Stimulated activated CD8-positive, alpha-beta memory T cell treated with anti-CD3 and anti-CD28 coated beads, Interleukin-7, amount 100 ng/mL, for 1 hour (primary cell): Measurements from ENCODE around the gene SYPL1.

ENCODE experiments used
- DNase-seq, 2 donors: peaks; one replicate each; pipeline ENCODE4 v3.0.0-alpha.2; 2020; ENCODE audit warnings: low read depth in 2 of 2

The SYPL1 gene

DNA sequence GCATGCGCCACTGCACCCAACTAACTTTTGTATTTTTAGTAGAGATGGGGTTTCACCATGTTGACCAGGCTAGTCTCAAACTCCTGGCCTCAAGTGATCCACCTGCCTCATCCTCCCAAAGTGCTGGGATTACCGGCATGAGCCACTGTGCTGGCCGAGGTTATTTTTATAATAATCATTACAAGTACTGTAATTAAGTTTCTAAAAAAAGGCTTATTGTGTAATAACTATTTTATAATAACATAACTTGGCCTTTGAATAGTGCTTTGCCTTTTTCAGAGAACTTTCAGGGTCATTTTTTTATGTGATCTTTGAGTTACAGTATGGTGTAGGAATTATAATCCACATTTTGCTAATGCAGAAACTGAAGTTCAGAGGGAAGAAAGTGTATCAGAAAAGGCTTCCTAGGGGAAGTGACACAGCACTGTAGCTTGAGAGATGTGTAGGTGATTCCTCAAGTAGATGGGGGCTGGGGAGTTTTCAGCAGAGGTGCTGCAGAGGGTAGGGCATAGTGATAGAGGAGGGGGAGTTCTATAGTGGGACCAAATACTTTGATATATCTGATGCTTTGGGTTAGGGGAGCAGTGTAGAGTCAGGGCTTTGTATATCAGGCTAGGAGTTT lies 9.2 kb upstream of the SYPL1 start:
- DNase-seq, result no peak

DNA sequence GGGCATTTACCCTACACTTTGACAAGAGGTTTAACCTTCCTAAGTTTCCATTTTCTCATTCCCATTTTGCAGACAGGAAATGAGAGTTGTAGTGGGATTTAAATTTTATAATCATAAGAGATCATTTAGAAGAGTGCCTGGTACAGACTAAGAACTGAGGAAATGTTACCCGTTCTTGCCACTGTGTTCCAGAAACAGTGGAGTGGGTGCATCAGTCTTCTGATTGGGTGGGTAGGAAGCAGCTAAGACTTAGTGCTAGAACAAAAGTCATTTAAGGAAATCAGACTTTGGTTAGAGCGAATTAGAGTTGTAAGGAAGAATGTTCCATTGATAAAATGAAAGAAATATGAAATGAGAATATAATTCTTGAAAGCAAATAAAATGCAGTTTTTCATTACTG lies 8.4 kb upstream of the SYPL1 start:
- no peak for DNase-seq

DNA sequence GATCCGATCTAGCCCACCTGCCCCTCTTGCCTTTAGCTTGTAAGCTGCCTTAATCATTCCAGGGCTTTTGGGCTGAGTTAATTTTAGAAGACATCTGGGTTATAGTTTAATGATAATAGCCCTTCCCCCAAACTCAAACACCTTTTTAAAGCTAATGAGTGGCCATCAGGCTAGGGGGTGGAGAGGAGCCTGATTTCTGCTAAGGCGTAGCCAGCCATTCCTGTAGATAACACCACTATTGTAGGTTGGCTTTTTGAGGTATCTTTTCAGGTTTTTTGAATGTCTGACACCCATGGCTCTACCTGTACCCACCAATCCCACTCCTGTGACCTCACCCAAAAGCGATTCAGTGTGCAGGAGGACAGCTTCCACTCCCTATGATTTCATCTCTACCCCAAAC lies 7.6 kb upstream of the SYPL1 start:
- DNase-seq, result no peak

GRCh38 chr7:106117786-106118544 lies 5.9 kb upstream of the SYPL1 start:
- no peak for DNase-seq

GRCh38 chr7:106116161-106116704 lies 4.1 kb upstream of the SYPL1 start:
- no peak for DNase-seq

DNA sequence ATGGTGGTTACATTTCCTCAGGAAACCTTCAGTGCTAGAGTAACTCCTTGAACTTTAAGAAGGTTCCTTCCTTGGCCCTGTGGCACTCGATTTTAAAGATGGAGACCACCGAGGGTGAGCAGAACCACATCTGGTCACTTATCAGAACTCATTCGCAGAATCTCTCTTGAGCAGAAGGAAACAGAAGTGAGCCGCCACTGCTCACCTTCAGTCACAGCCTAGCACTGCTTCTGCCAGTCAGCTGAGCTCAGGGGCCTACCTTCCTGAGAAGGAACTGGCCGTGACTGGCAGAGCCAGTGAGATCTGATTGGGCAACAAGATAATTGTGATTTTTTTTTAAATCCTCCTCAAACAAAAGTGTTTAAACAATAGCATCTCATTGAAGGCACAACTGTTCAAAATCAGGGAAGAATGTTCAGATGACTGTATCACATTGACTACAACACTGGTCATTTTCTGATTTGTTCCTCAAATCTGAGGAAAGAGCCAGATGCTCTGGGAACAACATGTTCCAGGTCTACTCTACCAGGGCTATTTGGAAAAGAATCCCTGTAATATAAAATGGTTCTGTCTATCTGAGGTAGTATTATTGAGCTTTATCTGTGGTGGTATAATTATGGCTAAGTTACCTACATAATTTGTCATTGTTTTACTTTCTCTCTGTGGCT lies 2.7 kb upstream of the SYPL1 start:
- DNase-seq, result no peak

GRCh38 chr7:106112972-106113421 lies 885 bp upstream of the SYPL1 start:
- DNase-seq, result no peak

- peak in 1 of 2 donors; percentile 4 for DNase-seq
Measured at GRCh38 chr7:106111655-106112117, 426 bp downstream of the SYPL1 start.

DNA sequence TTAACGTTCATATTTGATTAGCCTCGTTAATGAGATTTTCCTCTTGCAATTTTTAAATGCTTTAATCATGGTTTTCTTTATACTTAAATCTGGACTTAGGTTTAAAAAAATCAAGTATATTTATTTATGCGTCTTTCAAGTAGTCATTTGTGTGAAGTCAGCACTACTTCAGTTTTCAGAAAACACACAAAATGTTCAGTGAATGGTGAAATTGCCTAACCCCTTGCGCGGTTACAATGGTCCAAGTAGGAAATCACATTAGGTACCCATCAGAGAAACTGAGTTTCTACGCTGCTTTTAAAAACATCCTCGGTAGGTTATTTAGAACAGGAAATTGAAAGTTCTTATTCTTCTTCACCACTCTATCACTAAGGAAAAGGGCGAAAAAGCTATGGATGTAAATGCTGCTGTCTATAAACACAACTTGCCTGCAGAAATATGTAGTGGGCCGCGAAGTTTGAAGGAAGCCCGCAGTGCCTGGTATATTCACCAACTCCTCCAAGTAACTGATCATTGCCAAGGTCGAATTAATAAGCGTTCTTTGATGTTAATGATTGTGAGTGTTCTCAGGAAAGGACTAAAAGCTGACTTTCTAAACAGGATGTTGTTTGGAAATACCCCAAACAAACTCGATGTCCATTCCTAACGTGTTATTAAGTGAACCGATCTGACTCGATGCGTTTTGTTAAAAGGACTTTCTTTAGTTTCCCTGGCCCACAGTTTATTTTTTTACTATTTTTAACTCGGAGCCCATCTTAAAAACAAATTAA lies 1.0 kb downstream of the SYPL1 start:
- DNase-seq, result no peak

DNA sequence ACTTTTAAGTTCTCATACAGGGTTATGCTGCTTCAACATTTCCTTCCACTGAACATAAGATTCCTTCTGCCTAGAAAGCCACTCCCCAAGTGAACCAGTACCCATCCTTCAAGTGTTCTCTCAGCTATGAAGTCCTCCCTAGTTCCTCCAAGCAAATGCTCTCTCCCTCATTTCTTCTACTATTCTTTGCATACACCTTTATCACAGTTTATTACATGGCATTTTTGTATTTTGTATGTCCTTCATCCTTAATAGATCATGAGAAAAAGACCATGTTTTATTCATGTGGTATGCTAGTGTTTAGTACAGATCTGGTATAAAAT lies 1.9 kb downstream of the SYPL1 start:
- DNase-seq, result no peak

DNA sequence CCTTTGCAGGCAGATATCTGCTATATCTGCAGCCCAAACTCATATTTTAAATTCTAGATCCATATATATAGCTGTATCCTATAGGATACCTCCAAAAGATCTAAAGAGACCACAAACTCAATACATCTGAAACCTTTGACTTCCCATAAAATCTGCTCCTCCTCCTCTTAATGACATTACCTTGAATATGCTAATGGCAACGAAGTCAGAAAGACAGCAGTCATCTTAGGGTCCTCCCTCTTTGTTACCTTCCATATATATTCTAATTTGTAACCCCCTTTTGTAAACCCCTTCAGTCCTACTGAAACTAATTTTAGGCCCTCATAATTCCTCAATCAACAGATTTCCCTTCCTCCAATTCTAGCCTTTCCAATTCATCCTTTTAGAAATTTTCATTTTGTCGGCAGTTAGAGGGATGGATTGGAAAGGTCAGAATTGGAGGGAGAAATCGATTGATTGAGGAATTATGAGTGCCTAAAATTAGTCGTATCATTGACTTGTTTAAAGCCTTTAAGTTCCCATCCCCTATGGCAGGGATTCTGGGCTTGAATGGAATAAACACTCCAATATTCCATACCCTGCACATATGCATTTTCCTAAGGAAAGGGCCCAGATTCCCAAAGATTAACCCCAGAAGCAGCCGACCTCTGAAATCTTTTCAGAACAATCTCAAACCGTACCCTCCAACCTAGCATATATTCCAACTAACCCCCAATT lies 2.4 kb downstream of the SYPL1 start:
- DNase-seq, result no peak

GRCh38 chr7:106108991-106109390 lies 3.1 kb downstream of the SYPL1 start:
- DNase-seq, result no peak

- no peak for DNase-seq
Measured at GRCh38 chr7:106104721-106105260, 7.3 kb downstream of the SYPL1 start.

DNA sequence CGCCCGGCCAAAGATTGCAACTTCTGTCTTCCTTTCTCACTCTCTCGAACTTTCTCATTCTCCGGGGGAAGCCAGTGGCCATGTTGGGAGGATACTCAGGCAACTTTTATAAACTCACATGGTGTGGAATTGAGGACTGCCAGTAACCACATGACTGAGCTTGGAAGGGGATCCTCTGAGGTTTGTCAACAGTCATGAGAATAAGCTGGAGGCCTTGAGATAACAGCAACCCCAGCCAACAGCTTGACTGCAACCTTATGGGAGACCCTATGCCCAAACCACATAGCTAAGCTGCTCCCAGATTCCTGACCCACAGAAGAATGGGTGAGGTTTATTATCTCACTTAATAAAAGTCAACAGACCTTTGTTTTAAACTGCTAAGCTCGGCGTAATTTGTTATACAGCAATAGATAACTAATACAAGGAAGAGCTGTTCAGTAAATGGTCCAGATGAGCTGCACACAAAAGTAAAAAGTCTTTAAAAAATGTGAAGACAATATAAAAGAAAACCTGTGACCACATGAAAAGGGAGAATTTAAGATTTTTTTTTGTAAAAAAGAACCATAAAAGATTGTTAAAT lies 9.6 kb downstream of the SYPL1 start:
- DNase-seq, result no peak

- DNase-seq, result no peak
Measured at GRCh38 chr7:106101726-106102125, 10.4 kb downstream of the SYPL1 start.

DNA sequence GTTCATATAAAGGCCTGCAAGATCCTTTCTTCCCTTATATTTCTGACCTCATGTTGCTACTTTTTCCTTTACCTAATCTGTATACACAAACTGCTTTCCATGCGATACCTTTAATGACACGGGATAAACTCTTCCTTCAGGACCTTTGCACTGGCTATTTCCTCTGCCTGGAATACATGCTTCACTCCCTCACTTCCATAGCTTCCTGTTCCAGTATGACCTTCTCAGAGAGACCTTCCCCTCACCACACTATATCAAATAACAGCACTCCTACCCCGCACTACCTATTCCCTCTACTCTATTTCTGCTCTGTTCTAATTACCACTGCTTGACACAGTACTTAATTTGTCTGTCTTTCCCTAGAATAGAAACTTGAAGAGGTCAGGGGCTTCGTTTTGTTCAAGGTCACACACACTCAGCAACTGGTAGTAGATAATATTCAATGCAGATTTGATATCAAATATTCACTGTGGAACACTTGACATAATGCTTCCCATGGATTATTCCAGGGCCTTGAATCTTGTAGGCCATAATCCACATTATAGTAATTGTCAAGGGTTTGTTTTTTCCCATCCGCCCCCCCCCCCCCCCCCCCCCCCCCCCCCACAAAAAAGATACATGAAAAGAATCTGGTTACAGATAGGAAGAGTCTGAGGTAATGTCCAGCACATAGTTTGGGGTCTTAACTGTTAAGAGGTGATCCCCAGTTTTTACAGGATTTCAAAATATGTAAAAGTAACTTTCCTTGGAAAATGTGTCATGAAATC lies 11.1 kb downstream of the SYPL1 start:
- DNase-seq, result no peak

DNA sequence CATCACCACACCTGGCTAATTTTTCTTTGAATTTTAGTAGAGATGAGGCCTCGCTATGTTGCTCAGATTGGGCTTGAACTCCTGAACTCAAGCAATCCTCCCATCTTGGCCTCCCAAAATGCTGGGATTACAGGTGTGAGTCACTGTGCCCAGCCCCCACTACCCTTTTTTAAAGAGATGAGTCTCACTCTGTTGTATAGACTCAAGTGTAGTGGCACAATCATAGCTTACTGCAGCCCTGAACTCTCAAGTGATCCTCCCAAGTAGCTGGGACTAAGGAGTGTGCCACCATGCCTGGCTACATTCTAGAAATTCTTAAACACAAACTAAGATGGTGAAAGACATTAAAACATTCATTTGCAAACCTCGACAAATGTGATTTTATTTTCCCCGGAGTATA lies 12.6 kb downstream of the SYPL1 start:
- no peak for DNase-seq

DNA sequence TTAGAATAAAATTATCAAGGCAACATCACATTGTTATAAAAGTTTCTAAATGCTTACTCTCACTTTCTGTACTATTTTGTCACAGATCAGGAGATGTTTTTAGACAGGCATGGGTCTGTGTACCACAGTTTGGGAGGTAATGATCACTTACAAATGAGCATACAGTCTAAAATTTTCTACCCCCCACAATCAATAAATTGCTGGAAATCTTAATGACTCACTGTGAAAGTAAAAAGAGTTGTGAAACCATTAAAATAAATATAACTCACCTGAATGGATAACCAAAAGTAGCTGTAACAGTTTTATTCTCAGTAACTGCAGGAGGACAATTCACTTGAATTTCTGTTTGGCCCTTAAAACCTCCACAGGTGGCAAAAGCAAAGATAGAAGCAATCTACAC lies 13.2 kb downstream of the SYPL1 start:
- DNase-seq, result no peak

- no peak for DNase-seq
Measured at GRCh38 chr7:106095634-106096033, 16.5 kb downstream of the SYPL1 start.

DNA sequence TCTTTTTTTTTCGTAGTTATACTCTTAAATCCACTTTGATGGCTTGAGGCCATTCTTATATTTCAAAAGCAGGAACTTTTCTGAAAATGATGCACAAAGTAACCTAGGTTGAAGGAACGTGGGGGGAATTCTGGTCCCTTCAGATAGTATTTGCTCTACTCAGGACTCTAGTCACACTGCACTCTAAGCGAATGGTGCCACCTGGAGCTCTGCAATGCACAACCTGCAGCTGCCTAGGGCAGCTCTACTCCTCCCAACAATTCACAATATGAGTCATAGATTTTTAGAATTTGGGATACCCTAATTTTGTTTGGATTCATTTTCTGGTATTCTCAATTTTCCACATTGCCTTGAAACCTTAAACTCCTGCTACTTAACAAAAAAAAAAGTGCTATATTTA lies 17.3 kb downstream of the SYPL1 start:
- no peak for DNase-seq
